OCI-M2 (cell line): ENCODE results near the gene KCNT2.
"Not testable (repeated sequence)": the region's sequence is repeated elsewhere in the genome, so short reads cannot be mapped to it uniquely, and the experiment has no call there.

Experiments used
- DNase-seq: peaks from one replicate; lab custom pipeline; 2025; ENCODE audit not compliant: unreplicated experiment; lab: John Stamatoyannopoulos, UW

Gene KCNT2

GRCh38 chr1:196590959-196591358 is 17.3 kb downstream of the KCNT2 start:
- no peak for DNase-seq

GRCh38 chr1:196590012-196590708 is 18.1 kb downstream of the KCNT2 start:
- no peak for DNase-seq

GRCh38 chr1:196584696-196585095 is 23.5 kb downstream of the KCNT2 start:
- DNase-seq: no peak

- no peak for DNase-seq
These were observed 30.9 kb downstream of the KCNT2 start for GRCh38 chr1:196577386-196577785.

- no peak for DNase-seq
These were observed 35.0 kb downstream of the KCNT2 start for GRCh38 chr1:196573226-196573625.

GRCh38 chr1:196567238-196567637 is 41.0 kb downstream of the KCNT2 start:
- no peak for DNase-seq

GRCh38 chr1:196563768-196564167 is 44.5 kb downstream of the KCNT2 start:
- DNase-seq: no peak

- no peak for DNase-seq
These were observed 48.9 kb downstream of the KCNT2 start for GRCh38 chr1:196559314-196559713.

GRCh38 chr1:196558411-196558810 is 49.8 kb downstream of the KCNT2 start:
- DNase-seq: no peak

- no peak for DNase-seq
These were observed 50.4 kb downstream of the KCNT2 start for GRCh38 chr1:196557797-196558196.

GRCh38 chr1:196550731-196551130 is 57.5 kb downstream of the KCNT2 start:
- DNase-seq: no peak

- no peak for DNase-seq
These were observed 61.7 kb downstream of the KCNT2 start for GRCh38 chr1:196546272-196547111.

GRCh38 chr1:196545222-196545621 is 63.0 kb downstream of the KCNT2 start:
- DNase-seq: no peak

GRCh38 chr1:196544617-196545016 is 63.6 kb downstream of the KCNT2 start:
- no peak for DNase-seq

- no peak for DNase-seq
These were observed 64.4 kb downstream of the KCNT2 start for GRCh38 chr1:196543833-196544232.

- no peak for DNase-seq
These were observed 69.8 kb downstream of the KCNT2 start for GRCh38 chr1:196538473-196538872.

GRCh38 chr1:196535727-196536126 is 72.5 kb downstream of the KCNT2 start:
- no peak for DNase-seq

- DNase-seq: no peak
These were observed 76.3 kb downstream of the KCNT2 start for GRCh38 chr1:196531737-196532524.

GRCh38 chr1:196527919-196528318 is 80.3 kb downstream of the KCNT2 start:
- no peak for DNase-seq

- DNase-seq: not testable (repeated sequence)
These were observed 85.5 kb downstream of the KCNT2 start for GRCh38 chr1:196522574-196523345.

GRCh38 chr1:196517193-196517592 is 91.0 kb downstream of the KCNT2 start:
- DNase-seq: no peak
